Smooth muscle cell of the umbilical artery (primary cell): ENCODE data around the gene ARMH4. TPM values are rescaled to one million over a fixed set of nuclear protein-coding genes. Genes with fewer than 3 reads are reported as not detected.

Experiments
- total RNA-seq: library from RNA; depleted of rRNA; stranded (reverse); fragments of >200 nt; gene quantifications from 2 replicates; pipeline ENCODE4 v1.2.3, GENCODE V29; 2014

ARMH4 gene
- total RNA-seq, result 11.3 and 13.5 TPM in 2 replicates

GRCh38 chr14:58152014-58152857 is at the start of gene ARMH4:
Gene ARMH4, minus strand, starts transcription at chr14:58152213. Its CDS starts 12,855 bp downstream, at chr14:58139358.

GRCh38 chr14:58199726-58200479 is 47.9 kb upstream of the ARMH4 start, which contains the start of gene ACTR10:
Gene ACTR10, plus strand, starts transcription at chr14:58200149. Its CDS starts 69 bp downstream, at chr14:58200218.

Other genes with a start within 250 kb of the ARMH4 start
- gene ACTR10, start 47.9 kb upstream of the ARMH4 start, total RNA-seq, result 46.4 and 62.1 TPM in 2 replicates
- gene PSMA3, start 92.6 kb upstream of the ARMH4 start, total RNA-seq, result 79.0 and 98.7 TPM in 2 replicates
- 9.0 and 9.5 TPM in 2 replicates for gene ARID4A, start 146.3 kb upstream of the ARMH4 start, total RNA-seq
- not detected in 2 replicates for gene TOMM20L, start 243.7 kb upstream of the ARMH4 start, total RNA-seq